Stimulated activated naive CD4-positive, alpha-beta T cell treated with Interleukin-2 at 50 U/mL for 16 hours (primary cell): ENCODE measurements around the gene SLC17A8.

Experiments used
- DNase-seq: peaks from one replicate; lab custom pipeline; 2025; lab: John Stamatoyannopoulos, UW

Gene SLC17A8

GRCh38 chr12:100371146-100371545 is 14.3 kb downstream of the SLC17A8 start:
- no peak for DNase-seq

- no peak for DNase-seq
Measured at GRCh38 chr12:100372853-100373640, 16.2 kb downstream of the SLC17A8 start.

- DNase-seq = no peak
Measured at GRCh38 chr12:100375038-100375735, 18.3 kb downstream of the SLC17A8 start.

- DNase-seq = no peak
Measured at GRCh38 chr12:100376161-100376560, 19.3 kb downstream of the SLC17A8 start.

GRCh38 chr12:100381379-100381778 is 24.5 kb downstream of the SLC17A8 start:
- no peak for DNase-seq

GRCh38 chr12:100382338-100382737 is 25.5 kb downstream of the SLC17A8 start:
- no peak for DNase-seq

- no peak for DNase-seq
Measured at GRCh38 chr12:100383586-100384558, 27.0 kb downstream of the SLC17A8 start.

- no peak for DNase-seq
Measured at GRCh38 chr12:100384559-100384935, 27.7 kb downstream of the SLC17A8 start.

GRCh38 chr12:100388382-100388781 is 31.5 kb downstream of the SLC17A8 start:
- no peak for DNase-seq

- DNase-seq = no peak
Measured at GRCh38 chr12:100391856-100392255, 35.0 kb downstream of the SLC17A8 start.

GRCh38 chr12:100393200-100393599 is 36.3 kb downstream of the SLC17A8 start:
- DNase-seq = no peak

- DNase-seq = no peak
Measured at GRCh38 chr12:100395811-100396210, 38.9 kb downstream of the SLC17A8 start.

- DNase-seq = no peak
Measured at GRCh38 chr12:100398307-100398706, 41.4 kb downstream of the SLC17A8 start.

- no peak for DNase-seq
Measured at GRCh38 chr12:100399095-100399494, 42.2 kb downstream of the SLC17A8 start.

GRCh38 chr12:100401660-100402059 is 44.8 kb downstream of the SLC17A8 start:
- DNase-seq = no peak

GRCh38 chr12:100402763-100403162 is 45.9 kb downstream of the SLC17A8 start:
- no peak for DNase-seq

GRCh38 chr12:100403446-100403845 is 46.6 kb downstream of the SLC17A8 start:
- DNase-seq = no peak

GRCh38 chr12:100404769-100405407 is 48.0 kb downstream of the SLC17A8 start:
- no peak for DNase-seq

GRCh38 chr12:100413001-100413400 is 56.1 kb downstream of the SLC17A8 start:
- no peak for DNase-seq

- no peak for DNase-seq
Measured at GRCh38 chr12:100414739-100415138, 57.9 kb downstream of the SLC17A8 start.

GRCh38 chr12:100422646-100423045 is 65.8 kb downstream of the SLC17A8 start:
- DNase-seq = no peak

- no peak for DNase-seq
Measured at GRCh38 chr12:100426145-100426544, 69.3 kb downstream of the SLC17A8 start.
